Stimulated activated CD8-positive, alpha-beta memory T cell treated with anti-CD3 and anti-CD28 coated beads, Interleukin-4, amount 100 ng/mL, for 4 hours (primary cell): ENCODE data around the gene SULT1C2.
"Not testable (repeated sequence)": the region's sequence is repeated elsewhere in the genome, so short reads cannot be mapped to it uniquely, and the experiment has no call there.

ENCODE experiments used
- DNase-seq, 2 donors: peaks; one replicate each; pipeline ENCODE4 v3.0.0-alpha.2; 2020; ENCODE audit warnings: low read depth in 2 of 2, low spot score in 1 of 2

Gene SULT1C2

GRCh38 chr2:108288534-108289106 is at the start of gene SULT1C2:
TSS of gene SULT1C2 (plus strand) at chr2:108288895. CDS start at chr2:108293668, 4,773 bp downstream.
- DNase-seq, result no peak

- DNase-seq, result no peak
These were observed 48.9 kb upstream of the SULT1C2 start, which contains the start of gene SULT1C3 for GRCh38 chr2:108239786-108240185. TSS of gene SULT1C3 (plus strand) at chr2:108239968. CDS start at chr2:108247195, 7,227 bp downstream.

GRCh38 chr2:108240966-108241365 is 47.7 kb upstream of the SULT1C2 start:
- DNase-seq, result no peak

- no peak for DNase-seq
These were observed 45.1 kb upstream of the SULT1C2 start for GRCh38 chr2:108243566-108243965.

GRCh38 chr2:108244667-108245414 is 43.9 kb upstream of the SULT1C2 start:
- DNase-seq, result no peak

GRCh38 chr2:108253106-108253505 is 35.6 kb upstream of the SULT1C2 start:
- DNase-seq, result no peak

GRCh38 chr2:108257757-108258331 is 30.9 kb upstream of the SULT1C2 start:
- no peak for DNase-seq

GRCh38 chr2:108260773-108261172 is 27.9 kb upstream of the SULT1C2 start:
- no peak for DNase-seq

GRCh38 chr2:108262036-108262435 is 26.7 kb upstream of the SULT1C2 start:
- DNase-seq, result no peak

GRCh38 chr2:108263401-108263800 is 25.3 kb upstream of the SULT1C2 start:
- DNase-seq, result no peak

GRCh38 chr2:108266218-108266617 is 22.5 kb upstream of the SULT1C2 start:
- no peak for DNase-seq

GRCh38 chr2:108267101-108267500 is 21.6 kb upstream of the SULT1C2 start:
- no peak for DNase-seq

GRCh38 chr2:108268001-108268400 is 20.7 kb upstream of the SULT1C2 start:
- DNase-seq, result no peak

- DNase-seq, result no peak
These were observed 18.3 kb upstream of the SULT1C2 start for GRCh38 chr2:108270346-108270745.

GRCh38 chr2:108270768-108271506 is 17.8 kb upstream of the SULT1C2 start:
- no peak for DNase-seq

GRCh38 chr2:108271691-108272253 is 16.9 kb upstream of the SULT1C2 start:
- DNase-seq, result no peak

- no peak for DNase-seq
These were observed 10.1 kb upstream of the SULT1C2 start for GRCh38 chr2:108278631-108279030.

GRCh38 chr2:108279468-108279867 is 9.2 kb upstream of the SULT1C2 start:
- DNase-seq, result no peak

GRCh38 chr2:108280466-108280865 is 8.2 kb upstream of the SULT1C2 start:
- DNase-seq, result no peak

- not testable (repeated sequence) for DNase-seq
These were observed 4.1 kb upstream of the SULT1C2 start for GRCh38 chr2:108284566-108284965.

- DNase-seq, result no peak
These were observed 3.1 kb upstream of the SULT1C2 start for GRCh38 chr2:108285616-108286015.
